Measurements from ENCODE around the gene COL15A1.
A peak's percentile ranks its signal among the peaks of the same experiment; 100 is the strongest.

Gene COL15A1

DNA sequence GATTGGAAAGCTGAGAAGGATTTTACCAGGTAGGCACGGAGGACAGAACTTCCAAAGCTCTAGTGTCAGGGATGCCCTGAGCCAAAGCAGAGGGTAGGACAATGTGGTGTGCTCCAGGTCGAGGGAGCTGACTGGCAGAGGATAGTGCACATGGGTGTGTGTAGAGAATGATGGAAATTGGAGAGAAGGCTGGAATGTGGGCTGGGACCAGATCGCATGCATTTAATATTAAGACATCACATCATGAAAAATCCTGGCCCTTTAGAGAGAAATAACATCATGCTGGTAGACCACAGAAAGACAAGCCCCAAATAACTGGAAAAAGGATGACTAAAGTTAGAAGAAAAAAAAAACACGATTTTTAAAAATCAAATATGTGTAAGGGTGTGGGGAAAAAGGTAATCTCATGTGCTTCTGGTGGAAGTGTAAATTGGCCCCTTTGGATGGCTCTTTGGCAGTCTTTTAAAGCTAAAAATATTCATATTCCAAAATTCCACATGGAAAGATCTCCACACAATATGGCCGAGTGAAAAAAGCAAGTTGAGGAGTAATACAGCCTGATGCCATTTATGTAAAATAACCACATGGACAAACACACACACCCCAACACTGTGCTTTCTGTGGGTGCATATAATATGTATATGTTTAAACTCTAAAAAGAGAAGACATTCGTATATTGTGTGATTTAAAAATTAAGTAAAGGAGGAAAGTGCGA lies 94.2 kb downstream of the COL15A1 start:
- peak; percentile 79 for DNase-seq (ENCODE audit: low spot score)

GRCh38 chr9:99038484-99038820 lies 94.7 kb downstream of the COL15A1 start:
- DNase-seq (ENCODE audit: low spot score) = no peak

DNA sequence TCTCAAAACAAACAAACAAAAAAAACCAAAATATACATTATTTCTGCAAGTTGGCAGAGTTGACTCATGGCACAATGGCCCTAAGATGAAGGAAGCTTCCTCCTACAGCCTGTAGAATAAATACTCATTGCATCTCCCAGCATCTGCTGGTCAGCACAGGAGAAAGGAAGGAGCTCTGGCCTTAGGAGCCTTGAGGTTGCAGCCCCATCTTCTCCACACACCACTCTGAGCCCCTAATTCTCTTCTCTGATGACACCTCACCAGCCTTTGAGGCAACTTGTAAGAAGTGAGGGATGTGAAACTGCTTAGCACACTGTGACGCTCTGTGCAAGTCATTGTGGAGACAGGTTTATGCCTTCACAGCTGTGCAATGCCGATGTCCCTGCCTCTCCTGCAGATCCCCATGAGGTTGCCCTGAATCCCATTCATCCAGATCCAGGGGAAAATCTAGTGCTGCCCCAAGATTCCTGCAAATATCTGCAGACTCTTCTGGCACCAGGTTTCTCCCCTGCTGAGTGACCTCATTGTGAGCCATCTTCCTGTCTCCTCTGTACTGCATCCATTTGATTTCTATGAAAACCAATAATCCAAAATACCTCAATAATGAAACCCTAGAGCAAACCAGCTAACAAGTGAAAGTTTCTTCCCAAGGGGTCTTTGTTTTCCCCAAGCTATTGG lies 95.9 kb downstream of the COL15A1 start:
- DNase-seq (ENCODE audit: low spot score) = peak; percentile 31

DNA sequence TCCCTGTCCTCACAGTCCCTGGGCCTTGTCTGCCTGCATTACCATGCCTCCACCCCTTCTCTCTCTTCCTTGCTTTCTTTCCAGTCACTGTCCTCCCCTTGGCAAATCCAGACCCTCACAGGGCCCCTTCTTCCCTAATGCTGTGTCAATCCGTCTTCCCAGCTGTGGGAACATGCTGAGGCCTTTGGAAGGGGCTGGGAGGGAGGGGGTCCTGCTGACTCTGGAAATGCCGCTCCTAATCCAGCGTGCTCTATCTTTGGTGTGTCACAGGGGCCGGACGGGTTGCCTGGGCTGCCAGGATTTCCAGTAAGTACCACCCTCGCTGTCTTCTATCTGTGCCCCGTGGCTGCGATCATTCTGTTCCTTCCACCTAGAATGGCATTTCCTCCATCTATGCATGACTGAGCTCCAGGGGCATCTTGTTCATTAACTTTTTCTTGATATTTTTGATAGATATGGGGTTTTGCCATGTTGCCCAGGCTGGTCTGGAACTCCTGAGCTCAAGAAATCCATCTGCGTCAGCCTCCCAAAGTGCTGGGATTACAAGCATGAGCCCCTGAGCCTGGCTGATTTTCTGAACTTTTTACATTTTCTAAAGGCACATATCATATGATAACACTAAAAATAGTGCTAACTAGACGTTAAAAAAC lies 96.7 kb downstream of the COL15A1 start:
- no peak for DNase-seq (ENCODE audit: low spot score)

GRCh38 chr9:99040911-99041582 lies 97.3 kb downstream of the COL15A1 start:
- peak; percentile 89 for DNase-seq (ENCODE audit: low spot score)

- no peak for DNase-seq (ENCODE audit: low spot score)
Measured at GRCh38 chr9:99041618-99042017, 97.9 kb downstream of the COL15A1 start.

DNA sequence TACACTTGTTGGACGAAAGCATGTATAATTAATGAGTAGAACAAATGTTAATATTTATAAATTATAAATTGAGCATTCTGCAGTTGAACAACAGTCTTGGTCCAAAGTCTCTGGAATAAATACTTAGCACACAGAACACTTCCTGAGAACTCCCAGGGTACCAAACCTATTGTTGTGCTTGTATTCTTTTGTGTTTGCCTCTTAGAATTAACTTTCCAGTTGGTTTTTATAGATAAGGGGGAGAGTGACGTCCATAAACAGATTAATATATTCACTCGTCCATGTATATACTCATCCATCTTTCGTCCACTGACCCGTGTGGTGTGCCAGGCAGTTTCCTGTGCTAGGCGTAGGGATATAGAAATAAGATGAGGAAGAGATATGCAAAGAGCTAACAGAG lies 98.9 kb downstream of the COL15A1 start:
- DNase-seq (ENCODE audit: low spot score) = no peak

GRCh38 chr9:99044827-99045226 lies 101.1 kb downstream of the COL15A1 start:
- no peak for DNase-seq (ENCODE audit: low spot score)

DNA sequence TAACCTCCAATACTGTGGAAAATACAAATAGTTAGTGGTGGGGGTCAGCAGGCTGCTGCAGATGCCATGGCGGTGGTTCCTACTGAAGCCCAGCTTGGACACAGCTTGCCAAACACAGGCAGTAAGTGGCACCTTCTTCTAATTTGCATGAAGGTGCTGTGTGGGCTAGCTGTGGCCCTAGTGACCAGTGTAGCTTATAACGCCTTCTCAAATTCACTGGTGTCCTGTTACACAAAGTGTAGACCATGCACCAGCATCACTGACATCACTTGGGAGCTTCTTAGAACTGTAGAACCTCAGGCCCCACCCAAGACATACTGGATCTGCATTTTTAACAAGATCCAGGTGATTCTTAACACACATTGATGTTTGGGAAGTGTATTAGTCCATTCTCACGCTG lies 102.4 kb downstream of the COL15A1 start:
- no peak for DNase-seq (ENCODE audit: low spot score)

GRCh38 chr9:99046542-99047071 lies 102.9 kb downstream of the COL15A1 start:
- DNase-seq (ENCODE audit: low spot score) = no peak

DNA sequence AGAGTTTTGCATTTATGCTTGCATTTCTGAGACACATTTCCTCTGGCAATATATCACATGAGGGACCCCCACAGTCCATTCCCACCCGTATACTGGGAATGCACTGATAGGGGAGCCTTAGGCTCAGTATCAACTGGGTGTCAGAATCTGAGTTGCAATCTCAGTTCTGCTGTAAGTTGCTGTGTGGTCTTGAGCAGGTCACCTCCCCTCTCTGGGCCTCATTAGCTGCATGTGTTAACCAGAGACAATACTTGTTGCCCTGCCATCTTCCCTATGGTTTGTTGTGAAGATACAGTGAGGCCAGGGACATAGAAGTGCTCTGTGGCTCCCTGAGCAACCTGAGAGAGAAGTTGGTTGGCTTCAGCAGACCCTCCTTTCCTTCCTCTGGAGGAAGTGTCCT lies 105.5 kb downstream of the COL15A1 start:
- DNase-seq (ENCODE audit: low spot score) = no peak

GRCh38 chr9:99049641-99050040 lies 105.9 kb downstream of the COL15A1 start:
- no peak for DNase-seq (ENCODE audit: low spot score)

DNA sequence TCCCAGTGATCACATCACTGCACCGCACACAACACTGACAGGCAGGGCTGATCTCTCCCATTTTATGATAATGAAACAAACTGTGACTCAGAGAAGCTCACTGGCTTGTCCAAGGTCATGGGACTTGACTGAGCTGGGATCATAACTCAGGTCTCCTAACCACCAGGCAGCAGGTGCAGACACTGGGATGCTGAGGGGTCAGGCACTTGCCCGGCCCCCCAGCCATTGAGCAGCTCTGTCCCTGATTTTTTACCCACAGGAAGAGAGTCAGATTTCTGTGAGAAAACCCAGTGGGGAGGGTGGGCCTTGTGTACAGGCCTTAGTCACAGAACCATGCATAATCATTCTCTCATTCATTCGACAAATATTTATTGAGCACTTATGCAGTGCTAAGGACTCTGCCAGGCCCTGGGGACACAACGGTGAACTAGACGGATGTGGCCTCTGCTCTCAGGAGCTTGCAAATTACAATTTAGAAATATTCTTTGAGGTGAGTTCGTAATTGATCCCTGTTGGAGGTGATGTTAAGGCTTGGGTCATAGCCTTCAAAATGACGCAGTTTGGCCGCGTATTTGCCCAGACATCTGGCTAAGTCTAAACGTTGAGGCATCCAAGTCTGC lies 106.7 kb downstream of the COL15A1 start:
- DNase-seq (ENCODE audit: low spot score) = peak; percentile 29

- no peak for DNase-seq (ENCODE audit: low spot score)
Measured at GRCh38 chr9:99050924-99051323, 107.2 kb downstream of the COL15A1 start.

DNA sequence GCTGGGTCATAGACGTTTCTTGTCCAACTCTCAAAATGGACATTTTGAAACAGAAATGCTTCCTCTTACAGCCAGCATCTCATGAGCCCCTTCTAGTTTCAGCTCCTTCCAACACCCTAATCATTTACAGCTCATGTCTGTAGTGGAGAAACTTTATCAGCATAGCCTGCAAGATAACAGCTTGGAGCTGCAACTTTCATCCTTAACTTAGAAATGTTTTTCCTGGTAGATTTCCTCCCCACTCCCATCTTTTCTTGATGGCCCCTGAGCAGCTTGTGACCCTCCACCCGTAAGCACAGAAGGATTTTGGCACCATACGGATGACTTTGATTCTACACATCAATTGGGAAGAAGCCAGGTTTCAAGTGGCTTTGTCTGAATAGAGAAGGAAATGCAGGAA lies 107.7 kb downstream of the COL15A1 start:
- no peak for DNase-seq (ENCODE audit: low spot score)

GRCh38 chr9:99051851-99052250 lies 108.1 kb downstream of the COL15A1 start:
- no peak for DNase-seq (ENCODE audit: low spot score)

GRCh38 chr9:99052815-99053715 lies 109.4 kb downstream of the COL15A1 start:
- no peak for DNase-seq (ENCODE audit: low spot score)

GRCh38 chr9:99054581-99054980 lies 110.9 kb downstream of the COL15A1 start:
- DNase-seq (ENCODE audit: low spot score) = peak; percentile 41

GRCh38 chr9:99055384-99055783 lies 111.7 kb downstream of the COL15A1 start:
- DNase-seq (ENCODE audit: low spot score) = no peak

DNA sequence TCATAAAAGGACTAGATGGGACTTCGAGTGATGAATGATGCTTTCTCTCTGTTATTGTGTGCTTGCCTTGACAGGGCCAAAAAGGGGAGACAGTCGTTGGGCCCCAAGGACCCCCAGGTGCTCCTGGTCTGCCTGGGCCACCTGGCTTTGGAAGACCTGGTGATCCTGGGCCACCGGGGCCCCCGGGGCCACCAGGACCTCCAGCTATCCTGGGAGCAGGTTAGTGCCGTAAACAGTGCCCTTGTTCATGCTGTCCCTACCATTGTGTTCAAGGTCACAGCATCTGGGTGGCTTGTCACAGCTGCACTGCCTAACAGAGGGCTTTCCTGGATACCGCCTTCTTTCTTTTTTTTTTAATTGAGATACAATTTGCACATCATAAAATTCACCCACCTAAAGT lies 112.5 kb downstream of the COL15A1 start:
- DNase-seq (ENCODE audit: low spot score) = no peak

Data from GM03348 (cell line).